ENCODE measurements around the gene MID1.

DNA sequence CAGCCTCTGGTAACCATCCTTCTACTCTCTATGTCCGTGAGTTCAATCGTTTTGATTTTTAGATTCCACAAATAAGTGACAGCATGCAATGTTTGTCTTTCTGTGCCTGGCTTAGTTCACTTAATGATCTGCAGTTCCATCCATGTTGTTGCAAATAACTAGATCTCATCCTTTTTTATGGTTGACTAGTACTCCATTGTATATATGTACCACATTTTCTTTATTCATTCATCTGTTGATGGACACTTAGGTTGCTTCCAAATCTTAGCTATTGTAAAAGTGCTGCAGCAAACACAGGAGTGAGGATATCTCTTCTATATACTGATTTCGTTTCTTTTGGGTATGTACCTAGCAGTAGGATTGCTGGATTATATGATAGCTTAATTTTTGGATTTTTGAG is 140.9 kb downstream of the MID1 start:
- no peak for TF ChIP-seq EP300 (IDR thresholded peaks at IDR 0.05)
- no peak for TF ChIP-seq CTCF (IDR thresholded peaks at IDR 0.05)
- no peak for TF ChIP-seq POLR2A (IDR thresholded peaks at IDR 0.05)

All from suprapubic skin (tissue), 3 donors.